ENCODE data around the gene CHEK2. TPM values are rescaled to one million over a fixed set of nuclear protein-coding genes. Genes with fewer than 3 reads are reported as not detected.
"Not testable (repeated sequence)": the region's sequence is repeated elsewhere in the genome, so short reads cannot be mapped to it uniquely, and the experiment has no call there.

Gene CHEK2
- total RNA-seq, 1 donor from 2014 or later, result 8.3 TPM

GRCh38 chr22:28710107-28710506, 31.5 kb downstream of the CHEK2 start:
- no peaks in the 10 kb centered on the region for H3K9me3 Mint-ChIP-seq (ENCODE audit: low read depth)
- peak overlapping the region; percentile 73 for H3K27ac Mint-ChIP-seq (ENCODE audit: unreplicated experiment)
- peak overlapping the region; percentile 17 for H3K4me3 Mint-ChIP-seq (ENCODE audit: unreplicated experiment)
- TF ChIP-seq CTCF (IDR thresholded peaks at IDR 0.05), result no peak
- DNase-seq (ENCODE audit: low spot score), result no peak
- no peaks in the 10 kb centered on the region for H3K36me3 Mint-ChIP-seq (ENCODE audit: low read depth)
- H3K4me1 Mint-ChIP-seq (ENCODE audit: low read depth), result peaks cover 45% of the 10 kb centered on the region
- no peaks in the 10 kb centered on the region for H3K27me3 Mint-ChIP-seq (ENCODE audit: low read depth)

- no peak for TF ChIP-seq CTCF (IDR thresholded peaks at IDR 0.05)
- Mint-ChIP-seq H3K36me3 (ENCODE audit: low read depth) (peaks cover 2% of the 10 kb centered on the region), H3K4me1 (ENCODE audit: low read depth) (peaks cover 23% of the 10 kb centered on the region), H3K9me3 (ENCODE audit: low read depth) (no peaks in the 10 kb centered on the region), H3K27ac (ENCODE audit: unreplicated experiment) (no peak overlapping the region), H3K4me3 (ENCODE audit: unreplicated experiment) (no peak overlapping the region), H3K27me3 (ENCODE audit: low read depth) (no peaks in the 10 kb centered on the region)
- DNase-seq (ENCODE audit: low spot score), result no peak
Observed at GRCh38 chr22:28706845-28707244, 34.8 kb downstream of the CHEK2 start.

- Mint-ChIP-seq H3K4me3 (ENCODE audit: unreplicated experiment) (no peak overlapping the region), H3K27me3 (ENCODE audit: low read depth) (no peaks in the 10 kb centered on the region), H3K27ac (ENCODE audit: unreplicated experiment) (no peak overlapping the region), H3K4me1 (ENCODE audit: low read depth) (no peaks in the 10 kb centered on the region), H3K36me3 (ENCODE audit: low read depth) (peaks cover 2% of the 10 kb centered on the region), H3K9me3 (ENCODE audit: low read depth) (no peaks in the 10 kb centered on the region)
- no peak for DNase-seq (ENCODE audit: low spot score)
- no peak for TF ChIP-seq CTCF (IDR thresholded peaks at IDR 0.05)
Observed at GRCh38 chr22:28703436-28703835, 38.2 kb downstream of the CHEK2 start.

GRCh38 chr22:28702891-28703290, 38.7 kb downstream of the CHEK2 start:
- TF ChIP-seq CTCF (IDR thresholded peaks at IDR 0.05), result no peak
- Mint-ChIP-seq H3K27ac (ENCODE audit: unreplicated experiment) (no peak overlapping the region), H3K4me3 (ENCODE audit: unreplicated experiment) (no peak overlapping the region), H3K36me3 (ENCODE audit: low read depth) (peaks cover 2% of the 10 kb centered on the region), H3K9me3 (ENCODE audit: low read depth) (no peaks in the 10 kb centered on the region), H3K4me1 (ENCODE audit: low read depth) (no peaks in the 10 kb centered on the region), H3K27me3 (ENCODE audit: low read depth) (no peaks in the 10 kb centered on the region)
- no peak for DNase-seq (ENCODE audit: low spot score)

GRCh38 chr22:28693041-28693760, 48.4 kb downstream of the CHEK2 start:
- H3K36me3 Mint-ChIP-seq (ENCODE audit: low read depth); H3K4me1 Mint-ChIP-seq (ENCODE audit: low read depth); H3K9me3 Mint-ChIP-seq (ENCODE audit: low read depth); H3K4me3 Mint-ChIP-seq (ENCODE audit: unreplicated experiment); H3K27ac Mint-ChIP-seq (ENCODE audit: unreplicated experiment); H3K27me3 Mint-ChIP-seq (ENCODE audit: low read depth); DNase-seq (ENCODE audit: low spot score): not testable (repeated sequence)

GRCh38 chr22:28689796-28690195, 51.8 kb downstream of the CHEK2 start:
- H3K27ac Mint-ChIP-seq (ENCODE audit: unreplicated experiment); DNase-seq (ENCODE audit: low spot score); H3K27me3 Mint-ChIP-seq (ENCODE audit: low read depth); H3K4me1 Mint-ChIP-seq (ENCODE audit: low read depth); H3K4me3 Mint-ChIP-seq (ENCODE audit: unreplicated experiment); H3K36me3 Mint-ChIP-seq (ENCODE audit: low read depth); H3K9me3 Mint-ChIP-seq (ENCODE audit: low read depth): not testable (repeated sequence)

- peaks cover 13% of the 10 kb centered on the region for H3K4me1 Mint-ChIP-seq (ENCODE audit: low read depth)
- H3K27me3 Mint-ChIP-seq (ENCODE audit: low read depth); H3K27ac Mint-ChIP-seq (ENCODE audit: unreplicated experiment); H3K9me3 Mint-ChIP-seq (ENCODE audit: low read depth); H3K36me3 Mint-ChIP-seq (ENCODE audit: low read depth); H3K4me3 Mint-ChIP-seq (ENCODE audit: unreplicated experiment); DNase-seq (ENCODE audit: low spot score): not testable (repeated sequence)
Observed at GRCh38 chr22:28682966-28683365, 58.7 kb downstream of the CHEK2 start.

GRCh38 chr22:28680813-28681490, 60.7 kb downstream of the CHEK2 start:
- H3K27ac Mint-ChIP-seq (ENCODE audit: unreplicated experiment); DNase-seq (ENCODE audit: low spot score); H3K9me3 Mint-ChIP-seq (ENCODE audit: low read depth); H3K27me3 Mint-ChIP-seq (ENCODE audit: low read depth); H3K36me3 Mint-ChIP-seq (ENCODE audit: low read depth): not testable (repeated sequence)
- Mint-ChIP-seq H3K4me1 (ENCODE audit: low read depth) (peaks cover 13% of the 10 kb centered on the region), H3K4me3 (ENCODE audit: unreplicated experiment) (peak overlapping the region; percentile 89)

- H3K9me3 Mint-ChIP-seq (ENCODE audit: low read depth); H3K36me3 Mint-ChIP-seq (ENCODE audit: low read depth); H3K27me3 Mint-ChIP-seq (ENCODE audit: low read depth): not testable (repeated sequence)
- peak within 1 kb of the TSS; percentile 89 for H3K4me3 Mint-ChIP-seq (ENCODE audit: unreplicated experiment)
- DNase-seq (ENCODE audit: low spot score), result peak; percentile 90
- peak within 1 kb of the TSS; percentile 84 for H3K27ac Mint-ChIP-seq (ENCODE audit: unreplicated experiment)
- peaks cover 13% of the 10 kb centered on the region for H3K4me1 Mint-ChIP-seq (ENCODE audit: low read depth)
Observed at GRCh38 chr22:28679611-28680287, 61.9 kb downstream of the CHEK2 start, which contains the start of gene TTC28. TSS of gene TTC28 (minus strand) at chr22:28679840. CDS start at chr22:28679723, 117 bp downstream.
